DMS 273 treated with DMSO at 0.1 percent for 48 hours (cell line): ENCODE data around the gene GRK5.
"Not testable (repeated sequence)": the region's sequence is repeated elsewhere in the genome, so short reads cannot be mapped to it uniquely, and the experiment has no call there.

Experiments
- DNase-seq: peaks from one replicate; lab custom pipeline; 2025; lab: John Stamatoyannopoulos, UW

The GRK5 gene

GRCh38 chr10:119459681-119460340, 252.4 kb downstream of the GRK5 start:
- DNase-seq = no peak

GRCh38 chr10:119460369-119461195, 253.2 kb downstream of the GRK5 start:
- no peak for DNase-seq

- DNase-seq = no peak
These were observed 254.0 kb downstream of the GRK5 start for GRCh38 chr10:119461380-119461779.

GRCh38 chr10:119461923-119462322, 254.6 kb downstream of the GRK5 start:
- no peak for DNase-seq

- no peak for DNase-seq
These were observed 255.4 kb downstream of the GRK5 start for GRCh38 chr10:119462773-119463172.

- not testable (repeated sequence) for DNase-seq
These were observed 255.8 kb downstream of the GRK5 start for GRCh38 chr10:119463195-119463594.

GRCh38 chr10:119465085-119465484, 257.7 kb downstream of the GRK5 start:
- DNase-seq = no peak

GRCh38 chr10:119466076-119466475, 258.7 kb downstream of the GRK5 start:
- DNase-seq = no peak

GRCh38 chr10:119466655-119467054, 259.3 kb downstream of the GRK5 start:
- DNase-seq = no peak

- no peak for DNase-seq
These were observed 261.4 kb downstream of the GRK5 start for GRCh38 chr10:119468542-119469324.

GRCh38 chr10:119469325-119469707, 261.9 kb downstream of the GRK5 start:
- DNase-seq = no peak

- DNase-seq = no peak
These were observed 262.5 kb downstream of the GRK5 start for GRCh38 chr10:119469846-119470245.

GRCh38 chr10:119470920-119471702, 263.7 kb downstream of the GRK5 start:
- DNase-seq = no peak

- no peak for DNase-seq
These were observed 266.4 kb downstream of the GRK5 start for GRCh38 chr10:119473771-119474170.

GRCh38 chr10:119474606-119475005, 267.2 kb downstream of the GRK5 start:
- no peak for DNase-seq

GRCh38 chr10:119477444-119477843, 270.1 kb downstream of the GRK5 start:
- DNase-seq = no peak

GRCh38 chr10:119478111-119478802, 270.9 kb downstream of the GRK5 start:
- no peak for DNase-seq

- peak; percentile 23 for DNase-seq
These were observed 271.5 kb downstream of the GRK5 start for GRCh38 chr10:119478811-119479341.

GRCh38 chr10:119479532-119479931, 272.2 kb downstream of the GRK5 start:
- no peak for DNase-seq

GRCh38 chr10:119480667-119481066, 273.3 kb downstream of the GRK5 start:
- DNase-seq = no peak
